GM18519 (cell line): ENCODE results near the gene CASP6.

Experiments used
- ATAC-seq: cut with Tn5 transposase; IDR thresholded peaks from one replicate; pipeline ENCODE4 v1.9.1; 2021; ENCODE audit warnings: mild to moderate bottlenecking, moderate library complexity; ENCODE audit not compliant: unreplicated experiment, low FRiP score

Gene CASP6

GRCh38 chr4:109702950-109703663, at the start of gene CASP6:
TSS of gene CASP6 (minus strand) at chr4:109703445. CDS start at chr4:109703395, 50 bp downstream.
- ATAC-seq = peak; percentile 66

DNA sequence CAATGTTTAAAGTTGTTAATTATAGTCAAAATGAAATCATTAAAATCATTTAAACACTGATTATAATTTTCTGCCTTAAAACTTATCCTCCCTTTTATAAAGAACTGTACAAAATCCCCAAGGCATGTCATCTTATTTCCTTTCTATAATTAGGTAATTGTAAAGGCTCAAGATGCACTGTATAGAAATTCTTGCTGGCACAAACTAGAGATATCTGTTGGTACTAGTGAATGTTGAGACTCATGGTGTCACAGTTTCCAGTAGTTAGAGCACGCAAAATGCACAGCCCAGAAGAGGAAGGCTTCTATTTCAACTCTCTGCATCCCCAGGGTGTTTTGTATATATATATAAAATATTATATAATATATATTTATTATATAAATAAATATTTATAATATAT, 49.3 kb upstream of the CASP6 start:
- no peak for ATAC-seq

DNA sequence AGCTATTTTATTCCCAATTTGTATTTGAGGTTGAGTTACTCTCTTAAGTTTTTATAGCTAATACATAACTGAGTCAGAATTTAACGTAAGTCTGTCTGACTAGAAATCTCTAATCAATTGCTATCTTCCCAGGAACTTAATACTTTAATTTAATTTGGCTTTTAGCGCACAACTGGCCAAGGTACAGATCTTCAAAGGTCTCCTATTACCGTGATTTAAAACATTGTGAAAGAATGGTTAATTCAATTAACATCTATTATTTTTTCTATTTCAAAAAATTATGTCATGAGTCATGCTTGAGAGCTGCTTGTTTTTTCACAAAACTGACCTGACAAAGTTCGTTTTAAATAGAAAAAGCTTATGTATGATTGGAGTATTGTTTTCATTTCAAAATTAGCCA, 48.6 kb upstream of the CASP6 start:
- ATAC-seq = no peak

DNA sequence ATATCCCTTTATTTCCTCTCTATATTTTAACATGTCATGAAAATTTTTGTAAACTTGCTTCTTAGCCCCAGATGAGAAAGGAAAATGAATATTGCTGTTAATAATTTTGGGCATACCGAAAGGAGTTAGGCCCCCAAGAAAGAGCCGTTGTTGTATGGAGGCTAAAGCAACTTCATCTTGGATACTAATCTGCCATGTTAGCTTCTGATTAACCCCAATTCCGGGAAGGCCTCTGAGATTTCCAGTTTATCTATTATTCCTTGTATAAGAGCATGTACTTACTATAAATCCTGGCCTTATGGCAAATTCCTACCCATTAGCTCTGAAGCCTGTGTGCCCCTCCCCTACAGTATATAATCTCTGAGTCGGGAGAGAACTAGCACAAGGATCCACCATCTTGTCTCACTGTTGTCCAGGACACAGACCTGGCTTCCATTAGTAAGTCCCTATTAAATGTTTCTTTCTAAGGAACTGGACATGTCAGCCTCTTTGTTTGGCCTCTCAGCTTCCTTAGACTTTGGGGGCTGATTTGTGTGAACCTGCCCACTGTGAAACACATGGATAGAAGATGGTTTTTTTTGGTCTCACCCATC, 47.5 kb upstream of the CASP6 start:
- ATAC-seq = no peak

- no peak for ATAC-seq
Observed at GRCh38 chr4:109749388-109750082, 46.3 kb upstream of the CASP6 start.

- ATAC-seq = no peak
Observed at GRCh38 chr4:109748114-109748513, 44.9 kb upstream of the CASP6 start.

- no peak for ATAC-seq
Observed at GRCh38 chr4:109746728-109747127, 43.5 kb upstream of the CASP6 start.

- no peak for ATAC-seq
Observed at GRCh38 chr4:109745830-109746229, 42.6 kb upstream of the CASP6 start.

DNA sequence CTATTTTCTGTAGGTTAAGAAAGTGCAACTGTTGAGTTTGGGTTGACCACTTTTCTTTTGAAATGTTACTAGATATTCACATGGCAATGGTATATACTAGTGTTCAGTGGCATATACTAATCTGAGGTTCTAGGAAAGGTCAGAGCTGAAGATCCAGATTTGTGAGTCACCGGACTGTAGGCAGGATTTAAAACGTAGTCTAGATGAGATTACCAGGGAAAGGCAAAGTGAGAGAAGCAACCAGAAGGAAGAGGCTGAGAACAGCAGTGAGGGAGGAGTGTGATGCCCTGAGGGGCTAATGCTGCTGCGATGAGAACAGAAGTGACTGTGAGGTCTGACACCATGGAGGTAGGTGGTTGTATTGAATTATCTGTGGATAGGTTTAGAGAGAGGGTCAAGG, 36.3 kb upstream of the CASP6 start:
- no peak for ATAC-seq

DNA sequence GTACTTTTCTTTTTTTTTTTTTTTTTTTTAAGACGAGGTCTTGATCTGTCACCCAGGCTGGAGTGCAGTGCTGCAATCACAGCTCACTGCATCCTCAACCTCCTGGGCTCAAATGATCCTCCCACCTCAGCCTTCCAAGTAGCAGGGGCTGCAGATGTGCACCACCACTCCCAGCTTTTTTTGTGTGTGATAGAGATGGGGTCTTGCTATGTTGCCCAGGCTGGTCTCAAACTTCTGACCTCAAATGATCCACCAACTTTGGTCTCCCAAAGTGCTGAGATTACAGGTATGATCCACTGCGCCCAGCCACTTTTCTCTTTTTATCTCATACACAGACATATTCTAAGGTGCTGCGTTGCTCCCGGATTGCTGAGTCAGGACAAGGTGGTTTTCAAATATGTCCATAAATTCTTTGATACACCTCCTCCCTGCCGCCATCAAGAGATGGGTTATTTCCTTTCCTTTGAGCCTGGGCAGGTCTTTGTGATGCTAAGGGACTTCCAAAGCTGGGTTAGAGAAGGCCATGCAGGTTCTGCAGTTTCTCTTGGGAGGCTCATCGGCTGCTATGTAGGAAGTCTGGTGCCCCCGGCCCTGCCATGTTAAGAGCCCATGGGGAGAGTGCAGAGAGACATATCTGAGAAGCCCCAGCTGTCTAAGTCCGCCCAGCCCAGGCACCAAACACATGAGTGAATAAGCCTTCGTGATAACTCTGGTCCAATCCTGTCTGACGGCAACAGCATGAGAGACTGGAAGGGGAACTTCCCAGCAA, 35.0 kb upstream of the CASP6 start:
- no peak for ATAC-seq

GRCh38 chr4:109735566-109736365, 32.5 kb upstream of the CASP6 start:
- no peak for ATAC-seq

GRCh38 chr4:109733728-109734127, 30.5 kb upstream of the CASP6 start:
- no peak for ATAC-seq

DNA sequence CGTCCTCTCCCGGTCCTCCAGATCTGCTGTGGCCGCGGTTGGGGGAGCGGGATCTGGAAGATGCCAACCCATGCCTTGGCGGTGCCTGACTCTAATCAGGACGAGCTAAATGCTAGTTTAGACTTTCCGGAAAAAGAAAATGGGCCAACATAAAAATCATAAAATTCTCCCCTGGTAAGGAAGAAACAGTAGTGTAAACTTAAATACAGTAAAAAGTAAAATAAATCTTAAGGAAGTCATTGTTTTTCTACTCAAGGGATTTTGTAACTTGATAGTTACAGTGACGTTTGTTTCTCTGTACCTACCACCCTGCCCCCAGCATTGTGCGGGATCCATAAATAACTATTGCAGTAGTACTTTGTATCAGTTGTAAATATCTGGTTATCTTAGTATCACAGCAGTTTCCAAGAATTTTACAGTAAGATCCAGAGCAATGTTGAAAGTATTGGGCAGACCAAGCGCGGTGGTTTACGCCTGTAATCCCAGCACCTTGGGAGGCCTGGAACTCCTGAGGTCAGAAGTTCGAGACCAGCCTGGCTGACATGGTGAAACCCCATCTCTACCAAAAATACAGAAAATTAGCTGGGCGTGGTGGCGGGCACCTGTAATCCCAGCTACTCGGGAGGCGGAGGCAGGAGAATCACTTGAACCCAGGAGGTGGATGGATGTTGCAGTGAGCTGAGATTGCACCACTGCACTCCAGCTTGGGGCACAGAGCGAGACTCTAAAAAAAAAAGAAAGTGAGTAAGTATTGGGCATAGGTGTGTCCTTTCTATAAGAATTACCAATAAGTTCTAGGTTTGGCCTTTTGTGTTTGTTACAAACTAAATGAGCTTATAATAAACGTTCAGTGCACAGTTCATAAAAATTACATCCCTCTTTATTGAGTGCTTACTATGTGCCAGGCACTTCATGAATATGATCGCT, 27.6 kb upstream of the CASP6 start:
- ATAC-seq = no peak

GRCh38 chr4:109729718-109730618, 26.7 kb upstream of the CASP6 start, which contains the start of gene PLA2G12A:
TSS of gene PLA2G12A (minus strand) at chr4:109730070. CDS start at chr4:109729809, 261 bp downstream.
- peak; percentile 67 for ATAC-seq

DNA sequence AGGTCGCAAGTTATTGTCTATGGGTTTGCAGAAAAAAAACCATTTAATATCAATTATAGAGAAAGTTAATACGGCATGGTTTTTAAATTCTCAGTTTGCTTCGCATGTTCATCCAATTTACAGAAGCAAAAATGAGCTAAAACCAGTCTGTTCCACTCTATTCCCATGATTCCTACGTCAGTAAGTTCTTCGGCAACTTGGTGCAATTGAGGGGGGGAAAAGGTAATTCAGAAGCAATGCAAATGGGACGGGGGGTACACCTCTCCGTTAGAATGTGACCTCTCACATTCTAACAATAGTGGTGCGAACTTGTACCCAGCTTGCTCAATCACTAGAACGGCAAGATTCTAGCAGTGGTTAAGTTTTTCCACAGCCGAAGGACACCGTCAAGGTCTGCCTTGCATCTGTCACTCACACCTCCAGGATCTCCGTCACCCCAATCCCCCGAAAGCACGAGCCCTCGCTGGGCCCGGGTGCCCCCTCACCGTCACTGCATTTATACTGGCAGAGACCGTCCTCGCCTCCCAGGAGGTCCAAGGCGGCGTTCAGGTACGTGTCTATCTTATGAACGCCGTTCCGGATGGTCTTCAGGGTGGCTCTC, 26.0 kb upstream of the CASP6 start:
- ATAC-seq = no peak

DNA sequence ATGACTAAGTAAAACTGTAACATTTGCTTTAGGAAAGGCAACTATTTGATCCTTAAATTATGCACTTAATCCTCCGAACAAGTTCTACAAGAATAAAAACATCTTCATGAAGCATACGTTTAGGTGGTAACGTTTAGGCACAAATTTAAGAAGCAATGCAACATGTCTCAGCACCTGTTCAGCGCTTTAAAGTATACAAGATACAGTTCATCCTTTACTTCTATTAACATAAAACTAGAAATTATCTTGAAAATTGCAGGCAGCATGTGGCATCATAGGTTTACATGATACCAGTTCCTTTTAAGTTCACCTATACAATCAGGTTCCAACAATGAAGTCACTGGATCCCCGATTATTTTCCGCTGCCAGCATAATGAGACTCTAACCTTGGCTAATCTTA, 25.1 kb upstream of the CASP6 start:
- no peak for ATAC-seq

- no peak for ATAC-seq
Observed at GRCh38 chr4:109723110-109723509, 19.9 kb upstream of the CASP6 start.

DNA sequence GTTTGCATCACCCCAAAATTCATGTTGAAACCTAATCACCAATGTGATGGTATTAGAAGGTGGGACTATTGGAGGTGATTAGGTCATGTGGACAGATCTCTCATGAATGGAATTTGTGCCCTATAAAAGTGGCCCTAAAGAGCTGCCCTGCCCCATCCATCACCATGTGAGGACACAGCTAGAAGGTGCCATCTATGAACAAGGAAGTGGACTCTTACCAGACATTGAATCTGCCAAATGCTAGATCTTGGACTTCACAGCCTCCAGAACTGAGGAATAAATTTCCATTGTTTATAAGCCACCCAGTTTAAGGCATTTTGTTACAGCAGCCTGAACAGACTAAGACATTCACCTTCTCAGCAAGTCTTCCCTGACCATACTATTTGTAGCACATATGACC, 19.1 kb upstream of the CASP6 start:
- ATAC-seq = no peak
